ENCODE measurements around the gene NAV1. TPM values are rescaled to one million over a fixed set of nuclear protein-coding genes. Genes with fewer than 3 reads are reported as not detected.

NAV1 gene
- total RNA-seq, 1 donor from 2014 or later: 0.83 TPM

GRCh38 chr1:201562659-201563405, 23.9 kb downstream of the NAV1 start:
- no peak overlapping the region for H3K27ac Mint-ChIP-seq
- H3K36me3 Mint-ChIP-seq (ENCODE audit: low read depth): no peaks in the 10 kb centered on the region
- H3K27me3 Mint-ChIP-seq (ENCODE audit: insufficient read depth): peaks cover 2% of the 10 kb centered on the region
- H3K4me1 Mint-ChIP-seq (ENCODE audit: low read depth): peaks cover 6% of the 10 kb centered on the region
- H3K9me3 Mint-ChIP-seq: no peaks in the 10 kb centered on the region
- intact Hi-C loops (cut with micrococcal nuclease): no loop called here
- no peak overlapping the region for H3K4me3 Mint-ChIP-seq
- DNase-seq (ENCODE audit: low spot score): no peak

- no peak overlapping the region for H3K27ac Mint-ChIP-seq
- intact Hi-C loops (cut with micrococcal nuclease): no loop called here
- no peaks in the 10 kb centered on the region for H3K36me3 Mint-ChIP-seq (ENCODE audit: low read depth)
- H3K27me3 Mint-ChIP-seq (ENCODE audit: insufficient read depth): peaks cover 2% of the 10 kb centered on the region
- H3K4me3 Mint-ChIP-seq: no peak overlapping the region
- H3K9me3 Mint-ChIP-seq: no peaks in the 10 kb centered on the region
- H3K4me1 Mint-ChIP-seq (ENCODE audit: low read depth): peaks cover 6% of the 10 kb centered on the region
- DNase-seq (ENCODE audit: low spot score): no peak
Measured at GRCh38 chr1:201563406-201563780, 24.5 kb downstream of the NAV1 start.

- no peaks in the 10 kb centered on the region for H3K9me3 Mint-ChIP-seq
- H3K27ac Mint-ChIP-seq: no peak overlapping the region
- intact Hi-C loops (cut with micrococcal nuclease): no loop called here
- H3K4me3 Mint-ChIP-seq: no peak overlapping the region
- DNase-seq (ENCODE audit: low spot score): no peak
- no peaks in the 10 kb centered on the region for H3K36me3 Mint-ChIP-seq (ENCODE audit: low read depth)
- peaks cover 2% of the 10 kb centered on the region for H3K27me3 Mint-ChIP-seq (ENCODE audit: insufficient read depth)
- H3K4me1 Mint-ChIP-seq (ENCODE audit: low read depth): peaks cover 6% of the 10 kb centered on the region
Measured at GRCh38 chr1:201563941-201564340, 25.0 kb downstream of the NAV1 start.

- Mint-ChIP-seq H3K4me1 (ENCODE audit: low read depth) (peaks cover under 1% of the 10 kb centered on the region), H3K27ac (no peak overlapping the region), H3K36me3 (ENCODE audit: low read depth) (no peaks in the 10 kb centered on the region), H3K4me3 (no peak overlapping the region), H3K27me3 (ENCODE audit: insufficient read depth) (no peaks in the 10 kb centered on the region), H3K9me3 (no peaks in the 10 kb centered on the region)
- no peak for DNase-seq (ENCODE audit: low spot score)
- intact Hi-C loops (cut with micrococcal nuclease): no loop called here
Measured at GRCh38 chr1:201565024-201565730, 26.2 kb downstream of the NAV1 start.

GRCh38 chr1:201565771-201566528, 27.0 kb downstream of the NAV1 start:
- H3K9me3 Mint-ChIP-seq: no peaks in the 10 kb centered on the region
- no peak overlapping the region for H3K4me3 Mint-ChIP-seq
- H3K36me3 Mint-ChIP-seq (ENCODE audit: low read depth): no peaks in the 10 kb centered on the region
- no peaks in the 10 kb centered on the region for H3K4me1 Mint-ChIP-seq (ENCODE audit: low read depth)
- intact Hi-C loops (cut with micrococcal nuclease): no loop called here
- no peaks in the 10 kb centered on the region for H3K27me3 Mint-ChIP-seq (ENCODE audit: insufficient read depth)
- no peak overlapping the region for H3K27ac Mint-ChIP-seq
- no peak for DNase-seq (ENCODE audit: low spot score)

- intact Hi-C loops (cut with micrococcal nuclease): no loop called here
- no peak overlapping the region for H3K27ac Mint-ChIP-seq
Measured at GRCh38 chr1:201566529-201566823, 27.5 kb downstream of the NAV1 start.

GRCh38 chr1:201566933-201567801, 28.2 kb downstream of the NAV1 start:
- DNase-seq (ENCODE audit: low spot score): no peak
- no peaks in the 10 kb centered on the region for H3K4me1 Mint-ChIP-seq (ENCODE audit: low read depth)
- intact Hi-C loops (cut with micrococcal nuclease): no loop called here
- H3K27ac Mint-ChIP-seq: no peak overlapping the region
- H3K27me3 Mint-ChIP-seq (ENCODE audit: insufficient read depth): no peaks in the 10 kb centered on the region
- no peak overlapping the region for H3K4me3 Mint-ChIP-seq
- H3K9me3 Mint-ChIP-seq: no peaks in the 10 kb centered on the region
- H3K36me3 Mint-ChIP-seq (ENCODE audit: low read depth): no peaks in the 10 kb centered on the region

More at GRCh38 chr1:201566529-201566823, 27.5 kb downstream of the NAV1 start:
- Mint-ChIP-seq H3K9me3 (no peaks in the 10 kb centered on the region), H3K27me3 (ENCODE audit: insufficient read depth) (no peaks in the 10 kb centered on the region), H3K36me3 (ENCODE audit: low read depth) (no peaks in the 10 kb centered on the region), H3K4me3 (no peak overlapping the region), H3K4me1 (ENCODE audit: low read depth) (no peaks in the 10 kb centered on the region)
- no peak for DNase-seq (ENCODE audit: low spot score)

- H3K36me3 Mint-ChIP-seq (ENCODE audit: low read depth): no peaks in the 10 kb centered on the region
- intact Hi-C loops (cut with micrococcal nuclease): no loop called here
- no peaks in the 10 kb centered on the region for H3K4me1 Mint-ChIP-seq (ENCODE audit: low read depth)
- no peaks in the 10 kb centered on the region for H3K9me3 Mint-ChIP-seq
- no peak overlapping the region for H3K4me3 Mint-ChIP-seq
- DNase-seq (ENCODE audit: low spot score): no peak
- no peak overlapping the region for H3K27ac Mint-ChIP-seq
- H3K27me3 Mint-ChIP-seq (ENCODE audit: insufficient read depth): peaks cover 1% of the 10 kb centered on the region
Measured at GRCh38 chr1:201568265-201568664, 29.3 kb downstream of the NAV1 start.

- intact Hi-C loops (cut with micrococcal nuclease): no loop called here
- Mint-ChIP-seq H3K9me3 (no peaks in the 10 kb centered on the region), H3K4me1 (ENCODE audit: low read depth) (no peaks in the 10 kb centered on the region), H3K36me3 (ENCODE audit: low read depth) (no peaks in the 10 kb centered on the region), H3K27me3 (ENCODE audit: insufficient read depth) (peaks cover 1% of the 10 kb centered on the region), H3K4me3 (no peak overlapping the region), H3K27ac (no peak overlapping the region)
- DNase-seq (ENCODE audit: low spot score): no peak
Measured at GRCh38 chr1:201568859-201569294, 29.9 kb downstream of the NAV1 start.

GRCh38 chr1:201570181-201570885, 31.4 kb downstream of the NAV1 start:
- no peak overlapping the region for H3K27ac Mint-ChIP-seq
- no peak overlapping the region for H3K4me3 Mint-ChIP-seq
- no peak for DNase-seq (ENCODE audit: low spot score)
- H3K27me3 Mint-ChIP-seq (ENCODE audit: insufficient read depth): peaks cover 1% of the 10 kb centered on the region
- H3K9me3 Mint-ChIP-seq: no peaks in the 10 kb centered on the region
- intact Hi-C loops (cut with micrococcal nuclease): no loop called here
- H3K36me3 Mint-ChIP-seq (ENCODE audit: low read depth): no peaks in the 10 kb centered on the region
- no peaks in the 10 kb centered on the region for H3K4me1 Mint-ChIP-seq (ENCODE audit: low read depth)

GRCh38 chr1:201570886-201571624, 32.1 kb downstream of the NAV1 start:
- Mint-ChIP-seq H3K27ac (no peak overlapping the region), H3K27me3 (ENCODE audit: insufficient read depth) (peaks cover 1% of the 10 kb centered on the region), H3K36me3 (ENCODE audit: low read depth) (no peaks in the 10 kb centered on the region), H3K4me1 (ENCODE audit: low read depth) (no peaks in the 10 kb centered on the region), H3K9me3 (no peaks in the 10 kb centered on the region), H3K4me3 (no peak overlapping the region)
- intact Hi-C loops (cut with micrococcal nuclease): no loop called here
- DNase-seq (ENCODE audit: low spot score): no peak

All from activated T-helper 1 cell treated with anti-CD3 and anti-CD28 coated beads, Interleukin-12 subunit alpha, Interleukin-12 subunit beta, Interleukin-2, Interleukin-4 antibody, amounts not matched to agents 30 ng/mL and 10 ng/mL and 1 ng/mL, durations not matched to agents 14 hours and 24 hours and 36 hours (primary cell).